IPS DF 6.9 (cell line): ENCODE data around the gene PLXNB2.

Experiments used
- DNase-seq: peaks from one replicate; pipeline ENCODE4 v3.0.0-alpha.2; 2013; ENCODE audit warnings: low read depth, low spot score
- H3K27ac ChIP-seq: one replicate; pipeline ENCODE4 v1.5.1; 2013; ENCODE audit warnings: low read length, control low read depth
- H3K27me3 ChIP-seq: 2 replicates; pipeline ENCODE4 v1.6.1; 2013; ENCODE audit warnings: mild to moderate bottlenecking, low read length; ENCODE audit not compliant: control insufficient read depth, insufficient read depth
- H3K36me3 ChIP-seq: 2 replicates; pipeline ENCODE4 v1.6.1; 2013; ENCODE audit warnings: low read length; ENCODE audit not compliant: control insufficient read depth, insufficient read depth
- H3K4me1 ChIP-seq: 2 replicates; pipeline ENCODE4 v1.6.1; 2013; ENCODE audit warnings: low read length; ENCODE audit not compliant: control insufficient read depth, insufficient read depth
- H3K4me3 ChIP-seq: 2 replicates; pipeline ENCODE4 v1.5.1; 2013; ENCODE audit warnings: mild to moderate bottlenecking, low read length
- H3K9me3 ChIP-seq: 2 replicates; pipeline ENCODE4 v1.6.1; 2013; ENCODE audit warnings: low read length, inconsistent platforms; ENCODE audit not compliant: control insufficient read depth, insufficient read depth
- WGBS: extraction: QIAGEN DNeasy Blood & Tissue Kit; methylation state at CpG from one replicate; pipeline ENCODE4 v1.1.7; 2013; ENCODE audit warnings: mixed read lengths, missing lambda C conversion rate; ENCODE audit not compliant: insufficient read length, insufficient coverage; 5-methylcytosine and 5-hydroxymethylcytosine counted together

Gene PLXNB2

GRCh38 chr22:50264104-50264745 lies 43.2 kb downstream of the PLXNB2 start:
- Histone ChIP-seq H3K27me3 (peaks cover 17% of the 10 kb centered on the region), H3K36me3 (no peaks in the 10 kb centered on the region), H3K4me1 (peaks cover 14% of the 10 kb centered on the region), H3K4me3 (no peak overlapping the region), H3K27ac (no peak overlapping the region), H3K9me3 (no peaks in the 10 kb centered on the region)
- DNase-seq, result no peak
- WGBS, result no CpG with 5 or more reads among the region's 15 CpGs

- Histone ChIP-seq H3K27ac (no peak overlapping the region), H3K9me3 (no peaks in the 10 kb centered on the region), H3K27me3 (peaks cover 6% of the 10 kb centered on the region), H3K4me1 (peaks cover 14% of the 10 kb centered on the region), H3K4me3 (no peak overlapping the region), H3K36me3 (no peaks in the 10 kb centered on the region)
- no CpG with 5 or more reads among the region's 9 CpGs for WGBS
- DNase-seq, result no peak
These were observed 44.4 kb downstream of the PLXNB2 start for GRCh38 chr22:50262973-50263617.

- no peak overlapping the region for H3K27ac ChIP-seq
- no peak for DNase-seq
These were observed 45.0 kb downstream of the PLXNB2 start for GRCh38 chr22:50262460-50262911.

GRCh38 chr22:50261615-50262459 lies 45.6 kb downstream of the PLXNB2 start, which contains the start of gene MAPK12:
TSS of gene MAPK12 (minus strand) at chr22:50261683. CDS start at chr22:50261509, 174 bp downstream.
- H3K27me3 ChIP-seq, result peaks cover 4% of the 10 kb centered on the region

More at GRCh38 chr22:50262460-50262911, 45.0 kb downstream of the PLXNB2 start:
- no peaks in the 10 kb centered on the region for H3K36me3 ChIP-seq
- peaks cover 14% of the 10 kb centered on the region for H3K4me1 ChIP-seq
- no peak overlapping the region for H3K4me3 ChIP-seq
- no peaks in the 10 kb centered on the region for H3K9me3 ChIP-seq
- no CpG with 5 or more reads among the region's 7 CpGs for whole genome bisulfite sequencing
- H3K27me3 ChIP-seq, result peaks cover 4% of the 10 kb centered on the region

GRCh38 chr22:50260801-50261614 lies 46.4 kb downstream of the PLXNB2 start:
- Histone ChIP-seq H3K9me3 (no peaks in the 10 kb centered on the region), H3K27me3 (peaks cover 4% of the 10 kb centered on the region), H3K4me3 (peak overlapping the region; percentile 71; the same call in 1 of the 2 replicates), H3K4me1 (peaks cover 11% of the 10 kb centered on the region), H3K27ac (no peak overlapping the region), H3K36me3 (peaks cover 4% of the 10 kb centered on the region; the same call in 1 of the 2 replicates)
- no CpG with 5 or more reads among the region's 92 CpGs for WGBS
- no peak for DNase-seq

More at GRCh38 chr22:50261615-50262459, 45.6 kb downstream of the PLXNB2 start, which contains the start of gene MAPK12:
- no peak for DNase-seq
- no peaks in the 10 kb centered on the region for H3K9me3 ChIP-seq
- no CpG with 5 or more reads among the region's 61 CpGs for WGBS
- H3K36me3 ChIP-seq, result 0 out of 2 replicates have a peak, but pooled peaks cover 4% of the 10 kb centered on the region
- peaks cover 11% of the 10 kb centered on the region for H3K4me1 ChIP-seq
- H3K4me3 ChIP-seq, result peak within 1 kb of the TSS; percentile 71; the same call in 1 of the 2 replicates
- no peak within 1 kb of the TSS for H3K27ac ChIP-seq

GRCh38 chr22:50260434-50260800 lies 47.0 kb downstream of the PLXNB2 start:
- Histone ChIP-seq H3K4me1 (peaks cover 11% of the 10 kb centered on the region), H3K36me3 (peaks cover 4% of the 10 kb centered on the region; the same call in 1 of the 2 replicates), H3K9me3 (no peaks in the 10 kb centered on the region), H3K27me3 (peaks cover 4% of the 10 kb centered on the region), H3K4me3 (peak overlapping the region; percentile 71; the same call in 1 of the 2 replicates), H3K27ac (no peak overlapping the region)
- WGBS, result no CpG with 5 or more reads among the region's 11 CpGs
- no peak for DNase-seq

GRCh38 chr22:50259302-50259701 lies 48.1 kb downstream of the PLXNB2 start:
- H3K27ac ChIP-seq, result no peak overlapping the region
- no CpG with 5 or more reads among the region's 15 CpGs for WGBS
- no peak for DNase-seq
- peaks cover 11% of the 10 kb centered on the region for H3K4me1 ChIP-seq
- peaks cover 4% of the 10 kb centered on the region for H3K27me3 ChIP-seq
- no peaks in the 10 kb centered on the region for H3K9me3 ChIP-seq
- H3K4me3 ChIP-seq, result no peak overlapping the region
- H3K36me3 ChIP-seq, result peaks cover 4% of the 10 kb centered on the region; the same call in 1 of the 2 replicates

- Histone ChIP-seq H3K27ac (no peak overlapping the region), H3K4me3 (no peak overlapping the region), H3K9me3 (no peaks in the 10 kb centered on the region), H3K4me1 (peaks cover 11% of the 10 kb centered on the region), H3K27me3 (peaks cover 4% of the 10 kb centered on the region), H3K36me3 (peaks cover 4% of the 10 kb centered on the region; the same call in 1 of the 2 replicates)
- WGBS, result no CpG with 5 or more reads among the region's 24 CpGs
- no peak for DNase-seq
These were observed 48.8 kb downstream of the PLXNB2 start for GRCh38 chr22:50258361-50259292.
